Activated CD4-positive, alpha-beta T cell treated with anti-CD3 and anti-CD28 coated beads for 36 hours (primary cell): ENCODE measurements around the gene ZC3H18. TPM values are rescaled to one million over a fixed set of nuclear protein-coding genes. Genes with fewer than 3 reads are reported as not detected.

Experiments
- ATAC-seq: fragments of 200-7000 bp; cut with Tn5 transposase; one replicate; pipeline ENCODE4 v1.10.0; 2021; ENCODE audit warnings: mild to moderate bottlenecking, moderate library complexity
- CTCF ChIA-PET: fragments of 350-600 bp; sonication (Branson Sonifier 250); formaldehyde crosslinking; loops from one replicate; lab custom pipeline; 2021; ENCODE audit warnings: antibody characterized with exemption; lab: Charles Lee
- POLR2A ChIA-PET: fragments of 350-600 bp; sonication (Branson Sonifier 250); formaldehyde crosslinking; loops from one replicate; lab custom pipeline; 2021; ENCODE audit warnings: antibody characterized with exemption, inconsistent platforms; lab: Charles Lee
- DNase-seq: peaks from one replicate; pipeline ENCODE4 v3.0.0-alpha.2; 2020
- H3K27ac Mint-ChIP-seq: one replicate; pipeline ENCODE4 v1.8.0; 2021; ENCODE audit warnings: mixed read lengths
- H3K27me3 Mint-ChIP-seq: one replicate; pipeline ENCODE4 v1.8.0; 2021; ENCODE audit warnings: mixed read lengths
- H3K36me3 Mint-ChIP-seq: one replicate; pipeline ENCODE4 v1.8.0; 2021; ENCODE audit warnings: low read depth, mixed read lengths
- H3K4me1 Mint-ChIP-seq: one replicate; pipeline ENCODE4 v1.8.0; 2021; ENCODE audit warnings: mixed read lengths
- H3K4me3 Mint-ChIP-seq: one replicate; pipeline ENCODE4 v1.8.0; 2021; ENCODE audit warnings: mild to moderate bottlenecking, moderate library complexity, mixed read lengths
- H3K9me3 Mint-ChIP-seq: one replicate; pipeline ENCODE4 v1.8.0; 2021; ENCODE audit warnings: low read depth, mixed read lengths
- intact Hi-C, 2 experiments: fragments of 100-400 bp; cut with DNase I in 1 of 2; cut with micrococcal nuclease in 1 of 2; formaldehyde crosslinking; loops; one replicate each; pipeline versions ENCODE4 v1.14.2 to v1.15.1; 2022 to 2024; cut with DNase I, micrococcal nuclease
- total RNA-seq, 2 experiments: library from RNA; stranded (reverse); gene quantifications; one replicate each; pipeline ENCODE4 v1.2.3, GENCODE V29; 2021

Gene ZC3H18
- total RNA-seq, 2 experiments from 2014 or later, result 70.0 to 76.4 TPM

GRCh38 chr16:88533932-88534637 is 36.1 kb upstream of the ZC3H18 start:
- H3K4me1 Mint-ChIP-seq, result peaks cover 7% of the 10 kb centered on the region
- ATAC-seq (peak; percentile 78), DNase-seq (peak; percentile 89)
- peak overlapping the region; percentile 36 for H3K4me3 Mint-ChIP-seq
- H3K27ac Mint-ChIP-seq, result no peak overlapping the region
- ChIA-PET CTCF (no interaction called here), POLR2A (no interaction called here)
- H3K36me3 Mint-ChIP-seq, result peaks cover 5% of the 10 kb centered on the region
- intact Hi-C loops, result loop anchor here in 1 of 2 experiments (1.0 kb wide), 5 partner anchors 36 to 583 kb away; partner anchors contain the start of genes BANP, CYBA, TRAPPC2L and ZC3H18
- peaks cover 4% of the 10 kb centered on the region for H3K27me3 Mint-ChIP-seq
- H3K9me3 Mint-ChIP-seq, result no peaks in the 10 kb centered on the region

- POLR2A ChIA-PET, result no interaction called here
- Mint-ChIP-seq H3K9me3 (no peaks in the 10 kb centered on the region), H3K4me3 (peak overlapping the region; percentile 74), H3K36me3 (peaks cover 5% of the 10 kb centered on the region), H3K4me1 (peaks cover 7% of the 10 kb centered on the region), H3K27me3 (peaks cover 6% of the 10 kb centered on the region), H3K27ac (peak overlapping the region; percentile 83)
- intact Hi-C loops, result loop anchor here in 1 of 2 experiments (1.0 kb wide), 5 partner anchors 36 to 583 kb away; partner anchors contain the start of genes BANP, CYBA, TRAPPC2L and ZC3H18
- DNase-seq (peak; percentile 62), ATAC-seq (peak; percentile 37)
- CTCF ChIA-PET, result no interaction called here
These were observed 35.5 kb upstream of the ZC3H18 start for GRCh38 chr16:88534638-88535190.

GRCh38 chr16:88535191-88535856 is 34.9 kb upstream of the ZC3H18 start:
- DNase-seq (peak; percentile 30), ATAC-seq (peak; percentile 10)
- Mint-ChIP-seq H3K36me3 (peaks cover 5% of the 10 kb centered on the region), H3K27ac (no peak overlapping the region), H3K4me1 (peaks cover 7% of the 10 kb centered on the region), H3K27me3 (peaks cover 6% of the 10 kb centered on the region), H3K9me3 (no peaks in the 10 kb centered on the region), H3K4me3 (peak overlapping the region; percentile 74)
- intact Hi-C loops, result no loop called here
- ChIA-PET CTCF (interaction anchor here (1.6 kb wide), 1 partner anchor 28 kb away, joined by 5 read pairs; no protein-coding TSS in a partner anchor), POLR2A (interaction anchor here (0.9 kb wide), 1 partner anchor 83 kb away, joined by 3 read pairs; the partner anchor contains the start of gene ZFPM1)

- H3K4me3 Mint-ChIP-seq, result peak overlapping the region; percentile 74
- peaks cover 5% of the 10 kb centered on the region for H3K36me3 Mint-ChIP-seq
- intact Hi-C loops, result no loop called here
- peaks cover 6% of the 10 kb centered on the region for H3K27me3 Mint-ChIP-seq
- ATAC-seq, result no peak
- peak overlapping the region; percentile 65 for H3K27ac Mint-ChIP-seq
- ChIA-PET CTCF (interaction anchor here (0.9 to 1.6 kb wide), 2 partner anchors 27 to 85 kb away, joined by 4 to 5 read pairs; no protein-coding TSS in a partner anchor), POLR2A (interaction anchor here (0.9 kb wide), 1 partner anchor 83 kb away, joined by 3 read pairs; the partner anchor contains the start of gene ZFPM1)
- DNase-seq, result no peak
- H3K9me3 Mint-ChIP-seq, result no peaks in the 10 kb centered on the region
- peaks cover 7% of the 10 kb centered on the region for H3K4me1 Mint-ChIP-seq
These were observed 34.4 kb upstream of the ZC3H18 start for GRCh38 chr16:88535857-88536222.

GRCh38 chr16:88536510-88536909 is 33.7 kb upstream of the ZC3H18 start:
- H3K4me1 Mint-ChIP-seq, result peaks cover 7% of the 10 kb centered on the region
- intact Hi-C loops, result no loop called here
- CTCF ChIA-PET, result interaction anchor here (0.9 to 1.6 kb wide), 2 partner anchors 27 to 84 kb away, joined by 4 to 5 read pairs; no protein-coding TSS in a partner anchor

GRCh38 chr16:88536971-88537751 is 33.0 kb upstream of the ZC3H18 start:
- H3K4me3 Mint-ChIP-seq, result no peak overlapping the region
- H3K9me3 Mint-ChIP-seq, result no peaks in the 10 kb centered on the region
- H3K27me3 Mint-ChIP-seq, result peaks cover 6% of the 10 kb centered on the region
- DNase-seq (no peak), ATAC-seq (no peak)
- ChIA-PET POLR2A (no interaction called here), CTCF (interaction anchor here (0.9 to 1.6 kb wide), 2 partner anchors 26 to 84 kb away, joined by 4 to 5 read pairs; no protein-coding TSS in a partner anchor)
- peaks cover 7% of the 10 kb centered on the region for H3K4me1 Mint-ChIP-seq
- H3K36me3 Mint-ChIP-seq, result peaks cover 5% of the 10 kb centered on the region
- intact Hi-C loops, result no loop called here
- no peak overlapping the region for H3K27ac Mint-ChIP-seq

More at GRCh38 chr16:88536510-88536909, 33.7 kb upstream of the ZC3H18 start:
- DNase-seq (no peak), ATAC-seq (no peak)
- no peak overlapping the region for H3K27ac Mint-ChIP-seq
- peaks cover 5% of the 10 kb centered on the region for H3K36me3 Mint-ChIP-seq
- H3K9me3 Mint-ChIP-seq, result no peaks in the 10 kb centered on the region
- POLR2A ChIA-PET, result interaction anchor here (0.9 kb wide), 1 partner anchor 84 kb away, joined by 3 read pairs; the partner anchor contains the start of gene ZFPM1
- peaks cover 6% of the 10 kb centered on the region for H3K27me3 Mint-ChIP-seq
- H3K4me3 Mint-ChIP-seq, result peak overlapping the region; percentile 74

- Mint-ChIP-seq H3K9me3 (no peaks in the 10 kb centered on the region), H3K27me3 (peaks cover 6% of the 10 kb centered on the region), H3K27ac (no peak overlapping the region), H3K36me3 (peaks cover 5% of the 10 kb centered on the region), H3K4me1 (peaks cover 7% of the 10 kb centered on the region), H3K4me3 (no peak overlapping the region)
- ChIA-PET POLR2A (no interaction called here), CTCF (no interaction called here)
- ATAC-seq, result no peak
- no peak for DNase-seq
- intact Hi-C loops, result no loop called here
These were observed 32.3 kb upstream of the ZC3H18 start for GRCh38 chr16:88537859-88538258.

- Mint-ChIP-seq H3K27me3 (peaks cover 6% of the 10 kb centered on the region), H3K9me3 (peaks cover 5% of the 10 kb centered on the region), H3K4me3 (no peak overlapping the region), H3K27ac (no peak overlapping the region), H3K4me1 (peaks cover 7% of the 10 kb centered on the region), H3K36me3 (peaks cover 11% of the 10 kb centered on the region)
- CTCF ChIA-PET, result no interaction called here
- POLR2A ChIA-PET, result no interaction called here
- intact Hi-C loops, result no loop called here
- DNase-seq (no peak), ATAC-seq (no peak)
These were observed 31.7 kb upstream of the ZC3H18 start for GRCh38 chr16:88538366-88539060.

GRCh38 chr16:88539261-88539651 is 30.9 kb upstream of the ZC3H18 start:
- H3K36me3 Mint-ChIP-seq, result peaks cover 12% of the 10 kb centered on the region
- no peak overlapping the region for H3K27ac Mint-ChIP-seq
- ChIA-PET CTCF (no interaction called here), POLR2A (no interaction called here)
- DNase-seq (no peak), ATAC-seq (no peak)
- peaks cover 6% of the 10 kb centered on the region for H3K27me3 Mint-ChIP-seq
- no peak overlapping the region for H3K4me3 Mint-ChIP-seq
- H3K4me1 Mint-ChIP-seq, result peaks cover 7% of the 10 kb centered on the region
- intact Hi-C loops, result no loop called here
- peaks cover 7% of the 10 kb centered on the region for H3K9me3 Mint-ChIP-seq

GRCh38 chr16:88539652-88540345 is 30.4 kb upstream of the ZC3H18 start:
- Mint-ChIP-seq H3K27ac (no peak overlapping the region), H3K36me3 (peaks cover 12% of the 10 kb centered on the region), H3K4me3 (no peak overlapping the region), H3K4me1 (peaks cover 7% of the 10 kb centered on the region), H3K27me3 (peaks cover 6% of the 10 kb centered on the region), H3K9me3 (peaks cover 7% of the 10 kb centered on the region)
- DNase-seq (no peak), ATAC-seq (no peak)
- POLR2A ChIA-PET, result no interaction called here
- intact Hi-C loops, result no loop called here
- CTCF ChIA-PET, result interaction anchor here (0.8 kb wide), 1 partner anchor 104 kb away, joined by 3 read pairs; no protein-coding TSS in a partner anchor
